Measurements from ENCODE around the gene CCDC157.
A peak's percentile ranks its signal among the peaks of the same experiment; 100 is the strongest.

CCDC157 gene

DNA sequence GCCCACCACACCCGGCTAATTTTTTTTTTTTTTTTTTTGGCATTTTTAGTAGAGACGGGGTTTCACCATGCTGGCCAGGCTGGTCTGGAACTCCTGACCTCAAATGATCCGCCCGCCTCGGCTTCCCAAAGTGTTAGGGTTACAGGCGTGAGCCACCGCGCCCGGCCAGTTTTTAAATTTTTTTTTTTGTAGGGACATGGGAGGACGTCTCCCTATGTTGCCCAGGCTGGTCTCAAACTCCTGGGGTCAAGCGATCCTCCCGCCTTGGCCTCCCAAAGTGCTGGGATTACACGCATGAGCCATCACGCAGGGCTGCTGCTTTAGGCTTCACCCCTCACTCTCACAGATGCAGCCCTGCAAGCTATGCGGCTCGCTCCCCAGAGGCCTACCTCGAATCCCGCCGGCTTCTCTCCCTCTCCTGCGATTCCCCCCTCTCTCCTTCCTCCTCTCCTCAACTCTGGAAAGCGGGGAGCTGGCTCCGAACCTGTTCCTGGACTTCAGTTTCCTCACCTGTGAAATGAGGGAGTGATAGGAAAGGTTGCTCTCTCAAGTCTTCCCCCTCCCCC lies 926 bp downstream of the CCDC157 start:
- DNase-seq, result no peak

DNA sequence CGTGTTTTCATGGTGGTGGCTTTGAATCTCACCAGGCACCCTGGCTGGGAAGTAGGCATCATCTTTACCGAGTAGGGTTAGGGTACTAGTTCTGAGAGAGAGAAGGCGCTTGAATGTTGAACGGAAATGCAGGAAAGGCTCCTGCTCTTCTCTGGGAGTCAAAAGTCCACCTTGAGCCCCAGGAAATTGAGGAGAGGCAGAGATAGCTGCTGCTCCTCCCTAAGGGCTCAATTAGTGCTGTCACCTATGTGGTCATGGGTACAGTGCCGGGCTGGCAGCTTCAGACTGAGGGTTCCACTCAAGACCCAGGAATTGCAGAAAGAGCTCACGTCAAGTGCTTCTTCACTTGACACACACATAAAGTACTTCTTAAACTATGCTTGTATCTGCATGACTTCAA lies 1.7 kb downstream of the CCDC157 start:
- no peak for DNase-seq

DNA sequence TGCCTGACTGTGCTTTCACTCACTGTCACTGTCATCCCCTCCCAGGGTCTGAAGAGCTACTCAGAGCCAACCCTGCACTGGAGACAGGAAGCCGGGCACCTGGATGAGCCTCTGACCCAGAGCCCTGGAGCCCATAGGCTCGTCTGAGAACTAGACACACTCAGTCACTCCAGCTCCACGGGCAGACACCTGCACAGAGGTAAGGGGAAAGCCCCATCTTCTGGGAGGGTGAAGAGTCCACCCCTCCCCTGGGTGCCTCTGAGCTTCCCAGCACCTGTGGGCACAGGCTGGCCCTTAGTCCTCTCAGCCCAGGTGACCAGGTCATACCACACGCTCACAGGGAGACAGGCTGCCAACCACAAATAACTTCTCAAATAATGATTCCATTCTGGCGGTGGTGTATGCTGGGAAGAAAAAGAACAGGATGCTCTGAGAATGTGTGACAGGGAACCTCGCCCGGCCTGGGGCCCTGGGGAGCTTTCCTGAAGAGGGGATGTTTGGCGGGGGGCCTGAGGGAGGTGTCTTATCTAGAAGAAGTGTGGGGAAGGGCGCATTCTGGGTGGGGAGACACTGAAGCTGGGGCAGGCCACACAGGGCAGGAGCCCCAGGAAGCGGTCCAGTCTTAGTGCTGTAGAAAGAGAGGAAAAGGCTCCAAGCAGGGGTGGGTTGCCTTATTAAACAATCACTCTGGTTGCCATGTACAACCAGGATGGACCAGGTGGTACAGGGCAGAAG lies 5.3 kb downstream of the CCDC157 start:
- DNase-seq, result no peak

DNA sequence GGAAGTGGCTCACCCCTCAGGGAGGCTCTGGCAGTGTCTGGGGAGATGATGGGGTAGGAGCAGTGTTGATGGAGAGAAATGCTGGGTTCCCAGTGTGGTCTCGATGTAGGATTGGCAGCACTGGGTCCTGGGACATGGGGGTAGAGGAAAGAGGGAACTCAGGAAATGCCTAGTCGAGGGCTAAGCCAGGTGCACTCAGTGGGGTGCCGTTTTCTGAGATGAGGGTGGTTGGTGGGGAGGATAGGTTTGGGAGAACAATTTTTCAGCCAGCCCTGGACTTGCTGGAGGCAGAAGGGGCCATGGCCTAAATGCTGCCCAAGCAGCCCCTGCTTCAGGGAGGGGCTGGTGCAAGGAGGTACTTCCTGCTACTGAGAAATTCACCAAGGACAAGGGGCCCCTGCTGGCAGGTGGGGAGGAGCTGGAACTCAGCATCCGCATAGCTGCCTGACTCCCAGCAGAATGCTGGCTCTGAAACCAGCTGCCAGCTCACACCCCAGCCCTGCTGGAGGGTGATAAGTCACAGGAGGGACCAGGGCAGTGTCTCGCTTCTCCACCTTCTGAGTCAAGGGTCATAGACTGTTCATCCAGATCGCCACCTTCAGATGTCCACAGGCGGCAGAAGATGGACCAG lies 6.0 kb downstream of the CCDC157 start:
- DNase-seq, result no peak

DNA sequence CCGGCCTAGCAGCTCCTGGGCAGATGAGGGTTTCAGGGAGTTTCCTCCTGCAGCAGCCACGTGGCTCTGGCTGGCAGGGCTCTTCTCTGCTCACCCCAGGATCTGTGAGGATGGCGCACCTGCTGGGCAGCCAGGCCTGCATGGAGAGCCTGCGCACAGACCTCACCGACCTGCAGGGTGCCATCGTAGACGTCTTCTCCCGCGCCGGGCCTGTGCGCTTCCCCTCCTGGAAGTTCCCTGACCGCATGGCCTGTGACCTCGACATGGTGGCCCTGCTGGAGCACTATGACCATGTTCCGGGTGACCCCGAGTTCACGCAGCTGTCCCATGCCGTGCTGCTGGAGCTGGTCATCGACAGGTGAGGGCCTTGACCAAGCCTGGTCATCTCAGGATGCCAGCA lies 9.1 kb downstream of the CCDC157 start:
- DNase-seq, result no peak

DNA sequence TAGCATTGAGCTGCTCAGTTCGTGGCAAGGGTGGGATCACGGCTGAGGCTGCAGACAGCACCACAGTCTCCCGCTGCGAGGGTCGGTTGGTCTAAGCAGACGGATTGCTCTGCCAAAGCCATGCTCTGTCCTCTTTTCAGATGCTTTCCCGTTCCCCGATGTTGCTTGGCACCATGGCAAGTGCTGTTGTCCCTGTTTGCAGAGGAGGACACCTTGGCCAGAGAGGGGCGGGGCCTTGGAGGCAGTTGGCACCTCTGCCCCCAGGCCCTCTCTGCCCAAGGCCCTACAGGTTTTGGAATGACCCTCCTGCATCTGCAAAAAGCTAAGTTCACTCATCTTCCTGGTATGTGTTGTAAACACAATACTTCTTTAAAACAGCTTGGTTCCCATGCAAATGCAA lies 11.6 kb downstream of the CCDC157 start:
- DNase-seq, result no peak

DNA sequence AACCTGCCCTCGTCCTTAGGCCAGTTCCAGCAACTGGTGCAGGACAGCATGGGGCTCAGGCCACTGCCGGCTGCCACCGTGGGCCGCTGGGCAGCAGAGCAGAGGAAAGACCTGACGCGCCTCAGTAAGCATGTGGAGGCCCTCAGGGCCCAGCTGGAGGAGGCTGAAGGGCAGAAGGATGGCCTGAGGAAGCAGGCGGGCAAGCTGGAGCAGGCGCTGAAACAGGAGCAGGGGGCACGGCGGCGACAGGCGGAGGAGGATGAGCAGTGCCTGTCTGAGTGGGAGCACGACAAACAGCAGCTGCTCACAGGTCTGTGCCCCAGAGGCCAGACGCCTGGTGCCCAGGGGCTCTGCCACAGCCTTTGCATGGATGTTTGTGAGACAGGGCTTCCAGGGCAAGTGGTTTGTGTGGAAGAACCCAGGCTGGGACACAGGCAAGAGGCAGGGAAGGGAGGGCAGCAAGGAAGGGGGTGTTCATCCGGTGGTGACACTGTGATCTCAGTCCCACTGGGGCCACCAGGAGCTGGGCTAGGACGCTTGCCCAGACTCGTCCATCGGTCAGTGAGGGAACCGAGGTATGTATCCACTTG lies 13.9 kb downstream of the CCDC157 start:
- DNase-seq, result no peak

DNA sequence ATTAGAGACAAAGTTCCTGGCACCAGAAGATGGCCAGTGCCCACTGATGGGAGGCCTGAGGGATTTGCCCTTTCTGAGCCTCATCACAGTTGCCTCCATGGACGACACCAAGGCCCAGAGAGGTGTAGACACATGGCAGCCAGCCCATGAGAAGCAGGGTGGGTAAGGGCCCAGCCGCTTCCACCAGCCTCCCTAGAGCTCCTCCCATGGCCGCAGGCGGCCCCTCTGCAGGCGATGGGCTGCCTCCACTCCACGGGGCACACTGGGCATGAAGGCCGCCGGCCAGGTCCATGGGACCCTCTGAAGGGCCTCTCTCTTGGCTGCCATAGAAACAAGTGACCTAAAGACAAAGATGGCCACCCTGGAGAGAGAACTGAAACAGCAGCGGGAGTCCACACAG lies 14.5 kb downstream of the CCDC157 start:
- DNase-seq, result no peak

DNA sequence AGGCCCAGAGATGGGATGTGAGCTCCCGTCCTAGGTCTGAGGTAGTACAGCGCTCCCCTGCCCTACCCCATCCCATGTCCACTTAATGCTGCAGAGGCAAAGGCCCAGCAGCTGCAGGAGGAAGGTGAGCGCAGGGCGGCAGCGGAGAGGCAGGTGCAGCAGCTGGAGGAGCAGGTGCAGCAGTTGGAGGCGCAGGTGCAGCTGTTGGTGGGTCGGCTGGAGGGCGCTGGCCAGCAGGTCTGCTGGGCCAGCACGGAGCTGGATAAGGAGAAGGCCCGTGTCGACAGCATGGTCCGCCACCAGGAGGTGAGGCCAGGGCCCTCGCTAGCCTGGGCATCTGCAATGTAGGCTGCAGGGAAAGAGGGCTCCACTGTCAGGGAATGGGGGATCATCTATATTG lies 15.2 kb downstream of the CCDC157 start:
- no peak for DNase-seq

DNA sequence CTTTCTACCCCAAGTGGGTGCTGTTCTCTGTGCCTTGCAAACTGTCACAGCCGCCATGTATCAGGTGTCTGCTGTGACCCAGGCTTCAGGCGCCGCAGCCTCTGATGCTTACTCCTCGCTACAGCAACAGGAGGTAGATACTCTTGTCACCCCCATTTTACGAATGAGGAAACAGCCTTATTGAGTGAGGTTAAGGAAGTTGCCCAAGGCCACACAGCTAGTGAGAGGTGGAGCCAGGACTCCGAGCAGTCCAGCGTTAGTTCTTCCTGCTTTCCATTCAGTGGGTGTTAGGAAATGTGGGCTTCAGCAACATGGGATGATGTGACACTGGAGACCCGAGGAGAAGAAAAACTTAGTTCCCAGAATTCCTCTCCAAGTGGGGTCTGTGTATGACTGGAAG lies 16.1 kb downstream of the CCDC157 start:
- DNase-seq, result no peak

DNA sequence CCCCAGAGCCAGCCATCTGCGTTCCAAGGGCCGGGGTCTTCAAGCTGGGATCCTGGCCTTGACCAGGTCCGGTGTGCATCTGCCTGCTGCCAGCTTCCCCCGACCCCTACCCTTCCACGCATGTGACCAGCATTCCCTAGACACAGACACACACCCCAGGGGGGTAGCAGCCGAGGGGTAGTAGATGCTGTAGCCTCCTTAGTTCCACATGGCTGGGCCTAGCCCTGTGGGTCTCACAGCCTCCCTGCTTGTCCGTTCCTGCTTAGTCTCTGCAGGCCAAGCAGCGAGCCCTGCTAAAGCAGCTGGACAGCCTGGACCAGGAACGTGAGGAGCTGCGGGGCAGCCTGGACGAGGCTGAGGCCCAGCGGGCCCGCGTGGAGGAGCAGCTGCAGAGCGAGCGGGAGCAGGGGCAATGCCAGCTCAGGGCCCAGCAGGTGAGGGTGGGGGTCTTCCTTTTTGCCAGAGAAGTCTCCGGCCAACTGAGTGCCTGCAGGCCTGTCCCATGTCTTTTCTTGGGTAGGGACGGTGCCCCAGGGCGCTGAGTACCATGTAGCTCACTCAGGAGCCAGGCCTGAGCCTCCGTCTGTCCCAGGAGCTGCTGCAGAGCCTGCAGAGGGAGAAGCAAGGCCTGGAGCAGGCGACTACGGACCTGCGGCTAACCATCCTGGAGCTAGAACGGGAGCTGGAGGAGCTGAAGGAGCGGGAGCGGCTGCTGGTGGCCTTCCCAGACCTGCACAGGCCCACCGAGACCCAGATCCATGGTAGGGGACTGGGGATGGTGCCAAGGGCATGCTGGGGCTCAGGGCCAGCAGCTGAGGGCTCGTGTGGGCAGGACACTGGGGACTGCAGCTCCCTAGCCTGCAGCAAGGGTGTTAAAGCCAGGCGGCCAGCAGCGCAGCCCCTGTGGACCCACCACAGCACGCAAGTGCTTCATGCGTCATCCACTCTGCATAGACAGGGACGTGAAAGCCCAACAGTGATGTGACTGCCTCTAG lies 16.8 kb downstream of the CCDC157 start:
- DNase-seq, result no peak

DNA sequence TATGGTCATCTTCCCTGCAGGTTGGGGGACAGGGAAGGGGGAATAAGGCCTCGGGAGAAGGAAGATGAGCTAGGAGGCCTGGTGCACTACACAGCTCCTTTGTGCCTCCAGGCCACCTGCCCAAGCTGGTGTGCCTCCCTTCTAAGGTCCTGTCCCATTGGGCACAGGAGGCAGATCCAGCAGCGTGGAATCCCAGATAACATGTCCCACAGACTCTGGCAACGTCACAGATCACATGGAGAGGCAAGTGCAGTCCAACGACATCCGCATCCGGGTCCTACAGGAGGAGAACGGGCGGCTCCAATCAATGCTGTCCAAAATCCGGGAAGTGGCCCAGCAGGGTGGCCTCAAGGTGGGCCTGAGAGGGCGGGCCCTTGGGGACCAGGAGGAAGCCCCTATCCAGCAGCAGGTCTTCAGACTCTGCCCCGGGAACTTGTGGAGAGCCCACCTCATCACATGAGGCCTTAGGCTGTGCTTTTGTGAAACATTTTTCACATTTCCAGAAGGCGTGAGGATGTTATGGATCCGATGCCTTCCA lies 18.6 kb downstream of the CCDC157 start:
- no peak for DNase-seq

DNA sequence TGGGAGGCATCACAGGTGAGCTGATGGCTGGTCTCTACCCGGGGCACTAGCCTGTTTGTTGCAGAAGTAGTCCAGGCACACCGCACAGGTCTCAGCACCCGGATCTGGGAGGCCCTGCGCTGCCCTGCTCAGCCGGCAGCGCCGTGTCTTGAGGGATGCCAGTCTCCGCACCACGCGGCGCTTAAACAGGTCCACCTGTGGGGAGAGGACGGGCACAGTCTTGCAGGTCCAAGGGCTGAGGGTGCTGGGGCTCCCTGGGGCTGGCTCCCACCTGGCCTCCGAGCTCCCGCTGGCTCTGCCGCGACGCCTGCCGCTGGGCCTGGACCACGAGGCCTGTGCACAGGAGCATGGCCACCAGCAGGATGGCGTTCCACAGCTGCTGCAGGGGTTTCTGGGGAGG lies 23.2 kb downstream of the CCDC157 start:
- DNase-seq, result no peak

DNA sequence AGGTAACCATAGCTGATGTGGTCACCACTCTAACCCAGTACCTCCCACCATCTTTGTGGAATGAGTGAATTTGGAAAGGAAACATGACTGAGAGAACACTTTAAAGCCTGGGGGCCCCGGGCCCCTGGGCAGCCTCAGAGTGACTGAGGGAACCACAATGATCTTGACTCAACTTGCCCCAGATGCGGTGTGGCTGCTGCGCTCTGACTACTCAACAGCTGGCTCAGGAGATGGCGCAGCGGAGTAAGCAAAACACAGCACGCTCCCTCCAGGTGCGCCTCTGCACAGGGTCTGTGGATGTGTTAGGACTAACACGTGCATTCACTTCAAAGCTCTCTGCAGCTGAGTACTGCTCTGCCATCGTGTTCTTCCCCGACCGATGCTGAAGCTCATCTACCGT lies 24.5 kb downstream of the CCDC157 start:
- DNase-seq, result peak; percentile 44

DNA sequence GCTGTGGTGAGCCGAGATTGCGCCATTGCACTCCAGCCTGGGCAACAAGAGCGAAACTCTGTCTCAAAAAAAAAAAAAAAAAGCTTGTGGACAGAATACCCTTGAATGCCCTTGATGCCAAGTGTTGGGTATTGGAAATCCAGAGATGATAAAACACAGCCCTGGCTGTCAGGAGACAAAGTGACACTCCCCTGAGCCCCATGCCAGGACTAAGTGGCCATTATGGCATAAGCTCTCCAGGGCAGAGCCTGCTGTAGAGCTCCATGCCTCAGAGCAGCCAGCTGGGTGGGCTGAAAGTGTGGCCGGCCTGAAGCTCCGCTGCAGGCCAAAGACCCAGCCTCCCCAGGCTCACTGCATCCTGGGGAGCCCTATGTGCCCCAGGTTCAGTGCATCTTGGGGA lies 25.5 kb downstream of the CCDC157 start:
- no peak for DNase-seq

DNA sequence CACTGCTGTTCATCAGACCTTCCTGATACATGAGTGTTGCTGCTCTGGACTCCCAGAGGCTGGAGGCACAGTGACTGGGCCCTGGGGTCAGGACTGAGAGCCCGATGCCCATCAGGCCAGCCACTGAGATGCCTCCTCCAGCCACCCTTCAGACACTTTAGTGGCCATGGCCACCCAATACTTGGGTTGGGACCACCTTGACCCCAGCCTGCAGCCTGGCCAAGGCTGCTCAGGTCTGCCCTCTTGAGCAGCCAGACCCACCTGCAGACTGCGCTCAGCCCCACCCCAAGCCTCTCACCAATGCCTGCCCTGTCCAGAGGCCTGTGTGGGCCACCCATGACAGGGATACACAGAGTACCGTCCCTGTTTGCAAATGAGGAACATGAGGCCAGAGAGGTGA lies 26.3 kb downstream of the CCDC157 start:
- DNase-seq, result no peak

DNA sequence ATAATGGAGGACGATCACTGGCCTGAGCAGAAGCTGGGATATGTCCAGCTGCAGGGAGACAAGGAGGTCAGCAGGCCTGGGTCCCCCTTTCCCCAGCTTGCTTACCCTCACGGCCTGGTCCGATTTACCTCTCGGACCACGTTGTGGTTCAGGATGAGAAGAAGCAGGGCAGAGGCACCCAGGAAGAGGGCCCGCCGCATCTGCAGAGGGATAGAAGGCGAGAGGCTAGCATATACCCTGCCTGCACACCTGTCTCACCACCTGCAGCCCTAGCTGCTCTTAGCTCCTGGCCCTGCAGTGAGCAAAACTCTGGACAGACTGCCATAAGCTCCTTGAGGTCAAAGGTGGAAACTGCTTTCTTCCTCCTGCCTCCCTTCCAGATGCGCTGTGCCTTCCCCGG lies 29.1 kb downstream of the CCDC157 start:
- DNase-seq, result no peak

DNA sequence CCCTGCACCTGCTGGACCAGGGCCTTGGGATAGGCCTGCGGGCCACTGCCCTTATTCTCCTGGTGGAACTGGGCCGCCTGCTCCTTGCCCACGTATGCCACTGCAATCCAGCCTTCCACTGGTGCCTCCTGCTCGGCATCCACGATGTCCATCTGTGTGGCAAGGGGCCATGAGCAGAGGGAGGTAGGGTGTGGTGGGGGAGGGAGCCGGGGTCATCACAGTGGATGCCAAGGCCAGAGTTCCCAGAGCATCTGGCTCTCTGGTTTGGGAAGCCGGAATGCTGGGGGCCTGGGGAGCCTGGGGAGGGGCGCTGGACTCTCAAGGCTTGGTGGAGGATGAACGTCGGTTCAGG lies 29.8 kb downstream of the CCDC157 start:
- DNase-seq, result no peak

DNA sequence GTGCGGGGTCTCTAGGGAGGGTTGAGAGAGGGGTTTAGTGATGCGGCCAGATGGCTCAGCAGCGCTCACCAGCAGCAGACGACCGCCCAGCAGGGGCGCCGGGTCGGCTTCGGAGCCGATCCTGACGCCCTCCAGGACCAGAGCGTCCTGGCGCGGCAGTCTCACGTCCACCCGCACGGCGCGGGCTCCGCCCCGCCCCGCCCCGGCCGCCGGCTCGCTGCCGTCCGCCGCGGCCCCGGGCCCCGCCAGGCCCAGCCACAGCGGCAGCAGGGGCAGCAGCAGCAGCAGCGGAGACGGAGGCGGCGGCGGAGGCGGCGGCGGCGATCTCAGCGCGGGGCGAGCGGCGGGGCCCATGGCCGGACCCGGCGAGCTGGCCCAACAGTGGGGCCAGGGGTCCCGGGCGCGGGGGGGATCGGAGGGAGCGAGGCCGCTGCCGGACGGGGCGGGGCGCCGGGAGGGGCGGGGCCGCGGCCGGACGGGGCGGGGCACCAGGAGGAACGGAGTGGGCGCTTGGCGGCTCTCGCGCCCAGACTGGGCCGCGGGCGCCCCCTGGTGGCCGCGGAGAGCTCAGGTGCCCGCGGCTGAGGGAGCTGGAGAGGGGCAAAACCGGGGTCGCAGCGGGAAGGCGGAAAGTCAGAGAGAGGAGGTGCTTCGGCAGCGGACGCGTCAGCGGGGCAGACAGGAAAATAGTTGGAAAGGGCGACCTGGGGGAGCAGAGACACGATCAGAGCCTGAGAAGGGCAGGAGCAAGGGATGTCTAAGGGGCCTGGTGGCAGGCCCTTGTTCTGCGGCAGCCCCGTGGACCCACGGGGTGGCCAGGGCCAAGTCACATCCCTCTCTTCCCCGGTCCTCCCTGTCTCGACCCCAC lies 30.4 kb downstream of the CCDC157 start, which contains the start of gene RNF215:
Gene RNF215 (minus strand): TSS at position 452 of the 868 bp plus-strand sequence. CDS start 98 bp downstream, at position 354.
- DNase-seq, result peak; percentile 73

DNA sequence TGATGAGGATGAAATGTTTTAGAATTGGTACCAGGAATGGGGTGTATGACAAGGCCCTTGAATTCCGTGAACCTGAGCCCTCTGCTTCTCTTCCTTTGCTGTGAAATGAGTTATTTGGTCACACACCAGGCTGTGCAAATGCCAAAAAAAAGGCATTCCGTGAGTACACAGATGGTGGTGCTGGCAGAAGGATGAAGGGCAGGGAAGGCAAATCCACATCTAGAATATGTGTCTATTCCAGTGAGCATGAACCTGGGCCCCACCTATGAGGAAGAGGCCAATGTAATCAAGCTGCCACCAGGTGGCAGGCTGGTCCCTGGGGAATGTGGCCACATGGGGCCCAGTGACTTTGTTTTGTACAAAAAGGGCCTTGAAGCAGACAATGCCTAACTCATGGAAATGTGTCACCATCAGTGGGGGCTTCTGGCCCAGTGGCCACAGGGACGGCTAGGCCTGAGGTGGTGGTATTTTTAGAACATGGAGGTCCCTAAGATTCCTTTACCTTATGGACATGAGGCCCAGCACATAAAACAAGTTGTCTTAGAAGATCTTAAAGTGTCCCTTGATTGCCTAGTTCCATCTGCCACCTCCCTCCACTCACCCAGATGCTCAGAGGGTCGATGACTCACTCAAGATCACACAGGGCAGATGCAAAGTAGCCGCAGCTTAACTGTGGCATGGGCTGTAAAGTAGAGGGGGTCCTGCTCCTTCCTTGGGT lies 34.3 kb downstream of the CCDC157 start:
- DNase-seq, result peak; percentile 79

Data from stimulated activated CD4-positive, alpha-beta T cell treated with anti-CD3 and anti-CD28 coated beads, Interleukin-1b, Interleukin-23, amount 100 ng/mL, for 48 hours (primary cell).